Epithelial cell of umbilical artery (primary cell): ENCODE results near the gene MMD. TPM values are rescaled to one million over a fixed set of nuclear protein-coding genes. Genes with fewer than 3 reads are reported as not detected.

Source experiments
- total RNA-seq: library from RNA; depleted of rRNA; stranded (reverse); fragments of >200 nt; gene quantifications from 2 replicates; pipeline ENCODE4 v1.2.3, GENCODE V29; 2014

The MMD gene, protein sequence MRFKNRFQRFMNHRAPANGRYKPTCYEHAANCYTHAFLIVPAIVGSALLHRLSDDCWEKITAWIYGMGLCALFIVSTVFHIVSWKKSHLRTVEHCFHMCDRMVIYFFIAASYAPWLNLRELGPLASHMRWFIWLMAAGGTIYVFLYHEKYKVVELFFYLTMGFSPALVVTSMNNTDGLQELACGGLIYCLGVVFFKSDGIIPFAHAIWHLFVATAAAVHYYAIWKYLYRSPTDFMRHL
- 9.4 and 10.9 TPM in 2 replicates for total RNA-seq

DNA sequence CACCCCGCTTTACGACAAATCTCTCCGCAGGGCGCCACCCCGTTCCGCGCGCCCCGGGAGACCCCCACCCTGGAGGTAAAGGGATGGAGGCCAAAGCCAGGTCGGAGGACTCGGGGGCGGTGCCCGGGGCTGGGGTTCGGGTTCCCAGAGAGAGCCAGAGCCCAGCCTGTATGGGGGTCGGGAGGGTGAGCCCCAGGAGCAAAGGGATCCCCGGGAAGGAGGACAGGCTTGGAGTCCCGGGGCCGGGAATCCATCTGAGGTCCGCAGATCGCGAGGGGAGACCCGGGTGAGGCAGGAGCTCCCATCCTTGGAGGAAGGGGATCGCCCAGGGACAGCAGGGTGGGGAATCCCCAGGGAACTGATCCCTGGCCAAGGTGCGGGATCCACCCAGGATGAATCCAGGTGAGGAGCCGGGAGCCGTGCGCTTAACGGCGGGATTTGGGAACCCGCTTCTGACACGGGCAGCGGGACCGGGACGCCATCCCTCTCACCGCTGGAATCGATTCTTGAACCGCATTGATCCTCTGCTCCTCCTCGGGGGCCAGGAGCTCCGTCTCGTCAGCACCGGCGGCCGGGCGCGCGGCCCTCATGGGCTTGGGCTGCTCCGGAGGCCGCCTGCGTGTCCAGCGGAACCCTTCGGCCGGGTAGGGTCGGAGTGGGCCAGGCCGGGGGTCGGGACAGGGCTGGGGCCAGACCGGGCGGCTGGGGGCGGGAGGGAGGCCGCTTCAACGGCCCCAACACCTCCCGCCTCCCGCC is at the start of gene MMD:
MMD (minus strand) TSS at position 657 of the 756 bp plus-strand sequence; CDS start at position 517, 140 bp downstream.

Other genes starting within 250 kb of the MMD start
- under 0.01 TPM in 1 of 2 replicates, not detected in the other for gene HLF, start 156.9 kb downstream of the MMD start, total RNA-seq
- gene SMIM36, start 89.6 kb upstream of the MMD start, total RNA-seq: not detected in 2 replicates